ENCODE measurements around the gene TGFBR3L. TPM values are rescaled to one million over a fixed set of nuclear protein-coding genes. Genes with fewer than 3 reads are reported as not detected.
A peak's percentile ranks its signal among the peaks of the same experiment; 100 is the strongest.

Gene TGFBR3L
- total RNA-seq, 1 experiment from 2014 or later = 9.8 TPM

GRCh38 chr19:7932930-7933300 lies 18.3 kb downstream of the TGFBR3L start:
- DNase-seq = no peak
- POLR2A ChIA-PET = no interaction called here
- no peak overlapping the region for H3K4me3 Mint-ChIP-seq (ENCODE audit: unreplicated experiment)
- no peak overlapping the region for H3K4me3 ChIP-seq (ENCODE audit: low read depth, low read length)
- no peaks in the 10 kb centered on the region for H3K9me3 ChIP-seq
- H3K27ac Mint-ChIP-seq (ENCODE audit: unreplicated experiment) = no peak overlapping the region
- BruUV-seq (replicated peaks) = no TSS peak
- H3K27me3 ChIP-seq (replicated peaks; ENCODE audit: control insufficient read depth, insufficient read depth, low read length) = no peaks in the 10 kb centered on the region
- CTCF ChIA-PET = no interaction called here
- peaks cover 86% of the 10 kb centered on the region for H3K36me3 Mint-ChIP-seq (ENCODE audit: insufficient read depth, unreplicated experiment)
- TF ChIP-seq CTCF (IDR thresholded peaks at IDR 0.05; ENCODE audit: insufficient read depth in 1 of 2, low read depth in 1 of 2, low read length in 1 of 2, severe bottlenecking in 1 of 2, unreplicated experiment in 1 of 2) = no peak
- H3K27me3 Mint-ChIP-seq (ENCODE audit: insufficient read depth, unreplicated experiment) = no peaks in the 10 kb centered on the region
- H3K9me3 Mint-ChIP-seq (ENCODE audit: unreplicated experiment) = no peaks in the 10 kb centered on the region
- peaks cover 9% of the 10 kb centered on the region; the same call in 1 of the 2 replicates for H3K4me1 ChIP-seq
- intact Hi-C loops (cut with micrococcal nuclease; ENCODE audit: unreplicated experiment) = no loop called here
- H3K4me1 Mint-ChIP-seq (ENCODE audit: low read depth, unreplicated experiment) = peaks cover 10% of the 10 kb centered on the region
- H3K36me3 ChIP-seq (ENCODE audit: control insufficient read depth, insufficient read depth, low read length) = peaks cover 1% of the 10 kb centered on the region; the same call in 1 of the 2 replicates

GRCh38 chr19:7933411-7933810 lies 18.8 kb downstream of the TGFBR3L start:
- intact Hi-C loops (cut with micrococcal nuclease; ENCODE audit: unreplicated experiment) = no loop called here
- Histone ChIP-seq H3K9me3 (no peaks in the 10 kb centered on the region), H3K36me3 (ENCODE audit: control insufficient read depth, insufficient read depth, low read length) (peaks cover 1% of the 10 kb centered on the region; the same call in 1 of the 2 replicates), H3K4me1 (peaks cover 9% of the 10 kb centered on the region; the same call in 1 of the 2 replicates), H3K4me3 (ENCODE audit: low read depth, low read length) (no peak overlapping the region), H3K27me3 (replicated peaks; ENCODE audit: control insufficient read depth, insufficient read depth, low read length) (no peaks in the 10 kb centered on the region)
- BruUV-seq (replicated peaks) = no TSS peak
- CTCF ChIA-PET = interaction anchor here (0.6 kb wide), 1 partner anchor 19 kb away, joined by 3 read pairs; no protein-coding TSS in a partner anchor
- Mint-ChIP-seq H3K36me3 (ENCODE audit: insufficient read depth, unreplicated experiment) (peaks cover 81% of the 10 kb centered on the region), H3K4me1 (ENCODE audit: low read depth, unreplicated experiment) (peaks cover 9% of the 10 kb centered on the region), H3K4me3 (ENCODE audit: unreplicated experiment) (no peak overlapping the region), H3K27me3 (ENCODE audit: insufficient read depth, unreplicated experiment) (no peaks in the 10 kb centered on the region), H3K9me3 (ENCODE audit: unreplicated experiment) (no peaks in the 10 kb centered on the region), H3K27ac (ENCODE audit: unreplicated experiment) (no peak overlapping the region)
- POLR2A ChIA-PET = interaction anchor here (0.6 kb wide), 1 partner anchor 18 kb away, joined by 6 read pairs; the partner anchor contains the start of gene TGFBR3L
- DNase-seq = no peak
- TF ChIP-seq CTCF (IDR thresholded peaks at IDR 0.05; ENCODE audit: insufficient read depth in 1 of 2, low read depth in 1 of 2, low read length in 1 of 2, severe bottlenecking in 1 of 2, unreplicated experiment in 1 of 2) = peak in 1 of 2 experiments; percentile 38

GRCh38 chr19:7933828-7934725 lies 19.4 kb downstream of the TGFBR3L start:
- no TSS peak for BruUV-seq (replicated peaks)
- peaks cover 3% of the 10 kb centered on the region for H3K4me1 Mint-ChIP-seq (ENCODE audit: low read depth, unreplicated experiment)

More at GRCh38 chr19:7933828-7934725, 19.4 kb downstream of the TGFBR3L start:
- no peak for DNase-seq
- ChIA-PET CTCF (interaction anchor here (0.6 kb wide), 1 partner anchor 18 kb away, joined by 3 read pairs; no protein-coding TSS in a partner anchor), POLR2A (interaction anchor here (0.6 to 1.2 kb wide), 2 partner anchors 10 to 19 kb away, joined by 6 to 7 read pairs; partner anchors contain the start of genes TGFBR3L and TIMM44)
- no peak overlapping the region for H3K27ac Mint-ChIP-seq (ENCODE audit: unreplicated experiment)
- H3K4me3 Mint-ChIP-seq (ENCODE audit: unreplicated experiment) = no peak overlapping the region
- TF ChIP-seq CTCF (IDR thresholded peaks at IDR 0.05; ENCODE audit: insufficient read depth in 1 of 2, low read depth in 1 of 2, low read length in 1 of 2, severe bottlenecking in 1 of 2, unreplicated experiment in 1 of 2) = no peak
- Histone ChIP-seq H3K9me3 (no peaks in the 10 kb centered on the region), H3K36me3 (ENCODE audit: control insufficient read depth, insufficient read depth, low read length) (peaks cover 1% of the 10 kb centered on the region; the same call in 1 of the 2 replicates), H3K4me3 (ENCODE audit: low read depth, low read length) (no peak overlapping the region), H3K27me3 (replicated peaks; ENCODE audit: control insufficient read depth, insufficient read depth, low read length) (no peaks in the 10 kb centered on the region), H3K4me1 (peaks cover 6% of the 10 kb centered on the region; the same call in 1 of the 2 replicates)
- H3K9me3 Mint-ChIP-seq (ENCODE audit: unreplicated experiment) = no peaks in the 10 kb centered on the region
- peaks cover 81% of the 10 kb centered on the region for H3K36me3 Mint-ChIP-seq (ENCODE audit: insufficient read depth, unreplicated experiment)
- H3K27me3 Mint-ChIP-seq (ENCODE audit: insufficient read depth, unreplicated experiment) = no peaks in the 10 kb centered on the region
- intact Hi-C loops (cut with micrococcal nuclease; ENCODE audit: unreplicated experiment) = no loop called here
